Fibroblast of lung (primary cell): ENCODE results near the gene CES3.

Experiments
- CTCF ChIP-seq, 2 donors: IDR thresholded peaks in 1 of 2; conservative IDR thresholded peaks in 1 of 2; 1 replicate in 1 of 2; 2 replicates in 1 of 2; pipeline ENCODE4 v1.5.1; 2011 to 2012; ENCODE audit warnings: low read length in 2 of 2, control low read depth in 1 of 2, inconsistent platforms in 1 of 2, low read depth in 1 of 2, mild to moderate bottlenecking in 1 of 2
- EZH2 ChIP-seq: IDR thresholded peaks from 2 replicates; pipeline ENCODE4 v1.5.1; 2012; ENCODE audit warnings: low read length, control low read depth, mild to moderate bottlenecking; ENCODE audit errors: missing control alignments

GRCh38 chr16:66949472-66949871, 11.6 kb upstream of the CES3 start:
- TF ChIP-seq CTCF (conservative IDR thresholded peaks at IDR 0.05 in 1 of 2, IDR thresholded peaks at IDR 0.05 in 1 of 2; ENCODE audit: low read depth in 1 of 2, low read length in 2 of 2) (no peak), EZH2 (no peak)
